HCT116 (cell line): ENCODE data around the gene RGPD3. TPM values are rescaled to one million over a fixed set of nuclear protein-coding genes. Genes with fewer than 3 reads are reported as not detected.
"Not testable (repeated sequence)": the region's sequence is repeated elsewhere in the genome, so short reads cannot be mapped to it uniquely, and the experiment has no call there.

ENCODE experiments used
- ATAC-seq: fragments of 200-7000 bp; cut with Tn5 transposase; 2 replicates; pipeline ENCODE4 v1.9.1; 2020; ENCODE audit warnings: mild to moderate bottlenecking, moderate library complexity
- Bru-seq: library from RNA; stranded (reverse); fragments of 400-500 nt; gene quantifications from one replicate; lab custom pipeline; 2021; lab: Mats Ljungman, UMichigan
- BruChase-seq, 2 experiments: library from RNA; stranded (reverse); fragments of 400-500 nt; gene quantifications; one replicate each; lab custom pipeline; 2021; lab: Mats Ljungman, UMichigan
- BruUV-seq: library from RNA; stranded (reverse); fragments of 400-500 nt; replicated peaks from 2 replicates; lab custom pipeline; 2021; lab: Mats Ljungman, UMichigan
- CTCF ChIA-PET: fragments of 300-600 bp; sonication (Branson Sonifier 250); formaldehyde crosslinking; loops from one replicate; lab custom pipeline; 2021; ENCODE audit warnings: antibody characterized with exemption; lab: Charles Lee
- POLR2A ChIA-PET: fragments of 300-600, 350-600 bp; sonication (Branson Sonifier 250); formaldehyde crosslinking; loops from one replicate; lab custom pipeline; 2021; ENCODE audit warnings: antibody characterized with exemption; lab: Charles Lee
- RAD21 ChIA-PET, 2 experiments: fragments of 300-600 bp; sonication (Branson Sonifier 250); formaldehyde crosslinking; loops; one replicate each; lab custom pipeline; 2023; ENCODE audit warnings: low total read pairs in 2 of 2; ENCODE audit not compliant: uncharacterized antibody in 2 of 2, unreplicated experiment in 2 of 2, low non-redundant PET in 1 of 2; lab: Charles Lee
- DNase-seq: peaks from one replicate; pipeline ENCODE4 v3.0.0-alpha.2; 2010; ENCODE audit warnings: low read depth, low spot score
- H2AFZ ChIP-seq: fragments of 200-600 bp; shearing (Covaris generic), sonication (generic); 2 replicates; pipeline ENCODE4 v1.6.1; 2017; ENCODE audit warnings: low read depth, mixed run types, mixed read lengths, antibody characterized with exemption, low read length; ENCODE audit not compliant: poor library complexity, severe bottlenecking
- H3K27ac ChIP-seq: 2 replicates; pipeline ENCODE4 v1.5.1; 2012; ENCODE audit warnings: low read depth, low read length
- H3K27me3 ChIP-seq: fragments of 200-600 bp; sonication (generic); 2 replicates; pipeline ENCODE4 v1.6.1; 2016; ENCODE audit warnings: mixed run types, low read length, mixed read lengths; ENCODE audit not compliant: insufficient read depth
- H3K36me3 ChIP-seq, 2 experiments: fragments of 200-500 bp in 1 of 2; fragments of 200-600 bp in 1 of 2; sonication (Bioruptor generic) in 1 of 2; sonication (generic) in 1 of 2; 2 replicates each; pipeline versions ENCODE4 v1.5.1 to v1.6.1; 2014 to 2016; ENCODE audit warnings: low read length in 2 of 2, inconsistent platforms in 1 of 2, mixed read lengths in 1 of 2, mixed run types in 1 of 2; ENCODE audit not compliant: insufficient read depth in 2 of 2, control insufficient read depth in 1 of 2
- H3K4me1 ChIP-seq, 2 experiments: fragments of 200-600 bp in 1 of 2; sonication (generic) in 1 of 2; 2 replicates each; pipeline versions ENCODE4 v1.5.1 to v1.6.1; 2012 to 2017; ENCODE audit warnings: low read length in 2 of 2, inconsistent platforms in 1 of 2, mild to moderate bottlenecking in 1 of 2, mixed read lengths in 1 of 2, mixed run types in 1 of 2, moderate library complexity in 1 of 2; ENCODE audit not compliant: insufficient read depth in 2 of 2, control insufficient read depth in 1 of 2
- H3K4me2 ChIP-seq: fragments of 200-600 bp; sonication (generic); 2 replicates; pipeline ENCODE4 v1.6.1; 2017; ENCODE audit warnings: mixed run types, low read length, mixed read lengths
- H3K4me3 ChIP-seq, 2 experiments: fragments of 200-600 bp in 1 of 2; sonication (generic) in 1 of 2; replicated peaks in 1 of 2; 2 replicates each; pipeline ENCODE4 v1.5.1; 2011 to 2016; ENCODE audit warnings: low read length in 2 of 2, control low read depth in 1 of 2, low read depth in 1 of 2, mild to moderate bottlenecking in 1 of 2, mixed read lengths in 1 of 2, mixed run types in 1 of 2
- H3K79me2 ChIP-seq: fragments of 200-600 bp; sonication (generic); 2 replicates; pipeline ENCODE4 v1.6.1; 2017; ENCODE audit warnings: mild to moderate bottlenecking, mixed run types, low read length, moderate library complexity, mixed read lengths; ENCODE audit not compliant: insufficient read depth
- H3K9ac ChIP-seq: fragments of 200-600 bp; sonication (generic); 2 replicates; pipeline ENCODE4 v1.6.1; 2016; ENCODE audit warnings: low read length, mixed read lengths
- H3K9me2 ChIP-seq: fragments of 200-600 bp; sonication (generic), shearing (Covaris generic); 2 replicates; pipeline ENCODE4 v1.6.1; 2017; ENCODE audit warnings: mixed run types, mild to moderate bottlenecking, moderate library complexity; ENCODE audit not compliant: insufficient read depth
- H3K9me3 ChIP-seq, 2 experiments: fragments of 200-500 bp in 1 of 2; fragments of 200-600 bp in 1 of 2; sonication (Bioruptor generic) in 1 of 2; sonication (generic) in 1 of 2; 2 replicates each; pipeline ENCODE4 v1.6.1; 2014 to 2017; ENCODE audit warnings: low read length in 2 of 2, mixed read lengths in 2 of 2, inconsistent platforms in 1 of 2, low read depth in 1 of 2, mild to moderate bottlenecking in 1 of 2, mixed run types in 1 of 2, moderate library complexity in 1 of 2; ENCODE audit not compliant: control insufficient read depth in 1 of 2, insufficient read depth in 1 of 2
- H4K20me1 ChIP-seq: fragments of 200-600 bp; sonication (generic), shearing (Covaris generic); 2 replicates; pipeline ENCODE4 v1.6.1; 2017; ENCODE audit warnings: mixed run types, mild to moderate bottlenecking, moderate library complexity; ENCODE audit not compliant: insufficient read depth
- CEBPB ChIP-seq: IDR thresholded peaks from 2 replicates; pipeline ENCODE4 v1.6.1; 2012; ENCODE audit warnings: low read depth
- CTCF ChIP-seq, 3 experiments: fragments of 200-600 bp in 1 of 3; sonication (generic) in 1 of 3; IDR thresholded peaks in 2 of 3; conservative IDR thresholded peaks in 1 of 3; 2 replicates each; pipeline ENCODE4 v1.5.1; 2012 to 2017; ENCODE audit warnings: low read depth in 2 of 3, low read length in 2 of 3, antibody characterized with exemption in 1 of 3, borderline replicate concordance in 1 of 3, control low read depth in 1 of 3, mild to moderate bottlenecking in 1 of 3, mixed read lengths in 1 of 3, mixed run types in 1 of 3, moderate library complexity in 1 of 3; ENCODE audit not compliant: insufficient read depth in 1 of 3
- EGR1 ChIP-seq: IDR thresholded peaks from 2 replicates; pipeline ENCODE4 v1.6.1; 2012; ENCODE audit warnings: low read depth
- EZH2 ChIP-seq: fragments of 200-600 bp; sonication (generic); IDR thresholded peaks from 2 replicates; pipeline ENCODE4 v1.6.1; 2017; ENCODE audit warnings: antibody characterized with exemption, mixed run types
- POLR2A ChIP-seq: IDR thresholded peaks from 2 replicates; pipeline ENCODE4 v1.7.0; 2011; ENCODE audit warnings: borderline replicate concordance; ENCODE audit not compliant: insufficient read depth, insufficient read length; ENCODE audit errors: extremely low read depth
- POLR2AphosphoS5 ChIP-seq: IDR thresholded peaks from 2 replicates; pipeline ENCODE4 v1.6.1; 2011; ENCODE audit warnings: mild to moderate bottlenecking, low read depth, low read length, moderate library complexity
- REST ChIP-seq: IDR thresholded peaks from 2 replicates; pipeline ENCODE4 v1.6.1; 2012; ENCODE audit warnings: low read depth
- SIN3A ChIP-seq: IDR thresholded peaks from 2 replicates; pipeline ENCODE4 v1.6.1; 2012; ENCODE audit warnings: low read depth
- SP1 ChIP-seq: IDR thresholded peaks from 2 replicates; pipeline ENCODE4 v1.6.1; 2012; ENCODE audit warnings: low read depth
- TCF7L2 ChIP-seq: IDR thresholded peaks from 2 replicates; pipeline ENCODE4 v1.7.0; 2011; ENCODE audit warnings: borderline replicate concordance, inconsistent platforms; ENCODE audit not compliant: insufficient read depth, insufficient read length; ENCODE audit errors: extremely low read depth
- ZBTB33 ChIP-seq: IDR thresholded peaks from 2 replicates; pipeline ENCODE4 v1.6.1; 2011; ENCODE audit warnings: mild to moderate bottlenecking, low read length, moderate library complexity; ENCODE audit not compliant: insufficient replicate concordance; ENCODE audit errors: extremely low read depth
- intact Hi-C: fragments of 100-400 bp; cut with micrococcal nuclease; formaldehyde crosslinking; loops from 2 replicates; pipeline ENCODE4 v1.10.0; 2022
- long read RNA-seq: library from polyadenylated mRNA; unstranded; transcript quantifications from one replicate; pipeline ENCODE4 v2.0.0, GENCODE V29; 2021; ENCODE audit not compliant: unreplicated experiment
- polyA plus RNA-seq: library from polyadenylated mRNA; unstranded; fragments of >200 nt; gene quantifications from 2 replicates; pipeline ENCODE4 v1.2.1, GENCODE V29; 2012; ENCODE audit warnings: missing spikeins
- total RNA-seq: library from RNA; stranded (reverse); gene quantifications from one replicate; pipeline ENCODE4 v1.2.1, GENCODE V29; 2021; ENCODE audit not compliant: unreplicated experiment

The RGPD3 gene
- total RNA-seq (0.15 TPM), Bru-seq, nascent RNA (percentile 23 among the genes with signal in this experiment), BruChase-seq, experiment 1, labeled RNA remaining after a 6-hour chase (percentile 21 among the genes with signal in this experiment), BruChase-seq, experiment 2, labeled RNA remaining after a 2-hour chase (percentile 24 among the genes with signal in this experiment)
- polyA plus RNA-seq = 0.01 TPM in 1 of 2 replicates, not detected in the other
- long read RNA-seq = 0 reads

GRCh38 chr2:106468107-106468506 is at the start of gene RGPD3:
RGPD3 (minus strand) TSS chr2:106468413; CDS start chr2:106468288, 125 bp downstream.
- POLR2A ChIA-PET, H3K9me2 ChIP-seq, H3K79me2 ChIP-seq, ATAC-seq, H3K9ac ChIP-seq, RAD21 ChIA-PET, CTCF ChIA-PET, H3K4me2 ChIP-seq, H3K36me3 ChIP-seq, intact Hi-C loops, H4K20me1 ChIP-seq, H3K27me3 ChIP-seq, H3K4me3 ChIP-seq, H3K4me1 ChIP-seq, BruUV-seq, H2AFZ ChIP-seq, H3K9me3 ChIP-seq, DNase-seq, H3K27ac ChIP-seq: not testable (repeated sequence)

DNA sequence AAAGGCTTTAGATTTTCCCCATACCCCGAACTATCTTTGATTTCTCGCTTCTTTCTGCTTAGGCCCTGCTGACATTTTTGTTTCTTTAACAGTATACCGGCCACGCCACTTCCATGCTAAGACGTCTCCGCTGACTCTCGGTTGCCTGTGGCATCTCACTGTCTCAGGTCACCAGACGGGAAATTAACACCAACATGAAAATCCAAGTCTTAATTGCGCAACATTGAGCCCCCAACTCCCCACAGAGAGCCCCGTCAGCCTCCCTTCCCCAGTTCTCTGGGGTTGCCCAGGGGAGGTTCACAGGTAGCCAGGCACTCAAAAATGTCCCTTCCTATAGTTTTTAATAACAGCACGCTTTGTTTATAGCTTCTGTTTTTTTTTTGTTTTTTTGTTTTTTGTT is 49.1 kb upstream of the RGPD3 start:
- TF ChIP-seq SIN3A = no peak
- TF ChIP-seq CEBPB = no peak
- no peak for TF ChIP-seq EGR1
- no peak for TF ChIP-seq REST
- TF ChIP-seq POLR2A = no peak
- no peak for TF ChIP-seq POLR2AphosphoS5
- TF ChIP-seq CTCF (IDR thresholded peaks at IDR 0.05 in 2 of 3, conservative IDR thresholded peaks at IDR 0.05 in 1 of 3; ENCODE audit: borderline replicate concordance in 1 of 3, insufficient read depth in 1 of 3, low read depth in 2 of 3, low read length in 2 of 3) = no peak
- no peak for TF ChIP-seq ZBTB33
- TF ChIP-seq TCF7L2 = no peak
- TF ChIP-seq SP1 = no peak
- TF ChIP-seq EZH2 = no peak
- CTCF ChIA-PET = interaction anchor here (1.9 kb wide), 1 partner anchor 25 kb away, joined by 4 read pairs; no protein-coding TSS in a partner anchor
- intact Hi-C loops = no loop called here

More for the DNA sequence above, 49.1 kb upstream of the RGPD3 start:
- POLR2A ChIA-PET = no interaction called here
- DNase-seq (no peak), ATAC-seq (no peak)
- RAD21 ChIA-PET = no interaction called here
- Histone ChIP-seq H3K36me3 (no peaks in the 10 kb centered on the region), H3K79me2 (no peaks in the 10 kb centered on the region), H3K9me3 (no peaks in the 10 kb centered on the region), H3K4me1 (peaks cover 0 to 5% of the 10 kb centered on the region in 2 experiments; a peak in 1 of 4 replicates), H3K9ac (no peak overlapping the region), H4K20me1 (no peaks in the 10 kb centered on the region), H3K27ac (no peak overlapping the region), H3K4me2 (no peak overlapping the region), H3K27me3 (no peaks in the 10 kb centered on the region), H2AFZ (no peak overlapping the region), H3K9me2 (no peaks in the 10 kb centered on the region), H3K4me3 (no peak overlapping the region)
- no TSS peak for BruUV-seq
